Liver (tissue), 3 donors: ENCODE data around the gene GRIN1.

Source experiments
- FOXA1 ChIP-seq: IDR thresholded peaks from 2 replicates; pipeline ENCODE4 v1.6.1; 2016; ENCODE audit warnings: antibody characterized with exemption
- TAF1 ChIP-seq: conservative IDR thresholded peaks from 2 replicates; pipeline ENCODE4 v1.6.1; 2016; ENCODE audit warnings: antibody characterized with exemption, mild to moderate bottlenecking
- TF ChIP-seq, protein P1 (sequence below): IDR thresholded peaks from 2 replicates; pipeline ENCODE4 v1.6.1; 2016; ENCODE audit warnings: antibody characterized with exemption
- TF ChIP-seq, protein P2 (sequence below): fragments of 150-350 bp; IDR thresholded peaks from 2 replicates; pipeline ENCODE4 v1.5.1; 2017; ENCODE audit warnings: improper control_type of control experiment, low read depth, low read length; ENCODE audit not compliant: missing input control
- TF ChIP-seq, protein P3 (sequence below): IDR thresholded peaks from 2 replicates; pipeline ENCODE4 v1.6.1; 2016; ENCODE audit warnings: antibody characterized with exemption
- donor health status: healthy.
- donor health status: healthy.

DNA sequence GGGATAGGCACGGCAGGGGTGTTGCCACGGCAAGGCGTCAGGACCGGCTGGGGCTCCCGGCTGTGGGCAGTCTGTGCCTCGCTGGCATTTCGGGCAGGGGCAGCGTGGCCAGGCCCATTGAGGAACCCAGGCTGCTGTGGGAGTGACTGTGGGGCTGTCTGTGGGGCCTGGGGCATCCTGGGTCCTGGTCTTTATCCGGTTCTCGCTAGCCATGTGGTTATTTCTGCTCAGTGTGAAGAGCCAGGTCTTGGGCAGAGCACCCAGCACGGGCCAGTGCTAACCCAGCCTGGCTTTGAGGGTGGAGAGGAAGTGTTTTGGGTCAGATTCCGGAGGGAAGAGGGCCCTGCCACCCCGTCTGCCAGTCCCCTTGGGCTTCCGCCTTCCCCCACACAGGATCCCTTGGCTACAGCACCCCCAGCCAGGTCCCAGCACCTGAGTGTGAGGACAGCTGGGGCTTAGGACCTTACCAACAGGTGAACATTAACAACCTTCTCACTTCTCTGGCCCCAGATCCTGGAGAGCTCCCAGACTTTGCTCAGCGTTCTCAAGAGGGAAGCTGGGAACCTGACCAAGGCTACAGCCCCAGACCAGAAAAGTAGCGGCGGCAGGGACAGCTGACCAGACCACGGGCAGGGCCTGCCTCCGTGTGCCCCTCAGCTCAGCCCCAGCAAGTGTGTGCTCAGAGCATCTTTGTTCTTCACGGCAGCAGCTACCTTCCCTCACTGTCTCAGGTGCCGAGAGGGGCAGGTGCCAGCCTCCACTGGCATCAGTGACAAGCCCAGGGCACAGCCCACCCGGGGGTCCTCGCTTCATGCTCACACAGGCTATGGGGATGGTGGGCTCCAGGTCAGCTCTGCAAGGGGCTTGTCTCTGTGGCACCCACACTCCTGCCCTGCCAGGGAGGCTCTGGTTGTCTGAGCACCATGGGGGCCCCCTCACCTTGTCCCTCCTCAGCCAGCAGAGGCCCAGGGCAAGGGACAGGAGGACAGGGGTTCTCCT, 50.6 kb downstream of the GRIN1 start:
- TF ChIP-seq, protein P1, sequence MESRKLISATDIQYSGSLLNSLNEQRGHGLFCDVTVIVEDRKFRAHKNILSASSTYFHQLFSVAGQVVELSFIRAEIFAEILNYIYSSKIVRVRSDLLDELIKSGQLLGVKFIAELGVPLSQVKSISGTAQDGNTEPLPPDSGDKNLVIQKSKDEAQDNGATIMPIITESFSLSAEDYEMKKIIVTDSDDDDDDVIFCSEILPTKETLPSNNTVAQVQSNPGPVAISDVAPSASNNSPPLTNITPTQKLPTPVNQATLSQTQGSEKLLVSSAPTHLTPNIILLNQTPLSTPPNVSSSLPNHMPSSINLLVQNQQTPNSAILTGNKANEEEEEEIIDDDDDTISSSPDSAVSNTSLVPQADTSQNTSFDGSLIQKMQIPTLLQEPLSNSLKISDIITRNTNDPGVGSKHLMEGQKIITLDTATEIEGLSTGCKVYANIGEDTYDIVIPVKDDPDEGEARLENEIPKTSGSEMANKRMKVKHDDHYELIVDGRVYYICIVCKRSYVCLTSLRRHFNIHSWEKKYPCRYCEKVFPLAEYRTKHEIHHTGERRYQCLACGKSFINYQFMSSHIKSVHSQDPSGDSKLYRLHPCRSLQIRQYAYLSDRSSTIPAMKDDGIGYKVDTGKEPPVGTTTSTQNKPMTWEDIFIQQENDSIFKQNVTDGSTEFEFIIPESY: no peak
- TF ChIP-seq, protein P2, sequence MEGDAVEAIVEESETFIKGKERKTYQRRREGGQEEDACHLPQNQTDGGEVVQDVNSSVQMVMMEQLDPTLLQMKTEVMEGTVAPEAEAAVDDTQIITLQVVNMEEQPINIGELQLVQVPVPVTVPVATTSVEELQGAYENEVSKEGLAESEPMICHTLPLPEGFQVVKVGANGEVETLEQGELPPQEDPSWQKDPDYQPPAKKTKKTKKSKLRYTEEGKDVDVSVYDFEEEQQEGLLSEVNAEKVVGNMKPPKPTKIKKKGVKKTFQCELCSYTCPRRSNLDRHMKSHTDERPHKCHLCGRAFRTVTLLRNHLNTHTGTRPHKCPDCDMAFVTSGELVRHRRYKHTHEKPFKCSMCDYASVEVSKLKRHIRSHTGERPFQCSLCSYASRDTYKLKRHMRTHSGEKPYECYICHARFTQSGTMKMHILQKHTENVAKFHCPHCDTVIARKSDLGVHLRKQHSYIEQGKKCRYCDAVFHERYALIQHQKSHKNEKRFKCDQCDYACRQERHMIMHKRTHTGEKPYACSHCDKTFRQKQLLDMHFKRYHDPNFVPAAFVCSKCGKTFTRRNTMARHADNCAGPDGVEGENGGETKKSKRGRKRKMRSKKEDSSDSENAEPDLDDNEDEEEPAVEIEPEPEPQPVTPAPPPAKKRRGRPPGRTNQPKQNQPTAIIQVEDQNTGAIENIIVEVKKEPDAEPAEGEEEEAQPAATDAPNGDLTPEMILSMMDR: no peak
- TF ChIP-seq FOXA1: no peak
- TF ChIP-seq TAF1: no peak
- TF ChIP-seq, protein P3, sequence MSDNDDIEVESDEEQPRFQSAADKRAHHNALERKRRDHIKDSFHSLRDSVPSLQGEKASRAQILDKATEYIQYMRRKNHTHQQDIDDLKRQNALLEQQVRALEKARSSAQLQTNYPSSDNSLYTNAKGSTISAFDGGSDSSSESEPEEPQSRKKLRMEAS: no peak
